Neural cell (in vitro differentiated cells): ENCODE data around the gene COL4A2. TPM values are rescaled to one million over a fixed set of nuclear protein-coding genes. Genes with fewer than 3 reads are reported as not detected.

Experiments
- H2AFZ ChIP-seq: fragments of 200-600, 300-800 bp; sonication (generic), shearing (Covaris generic); 2 replicates; pipeline ENCODE4 v1.6.0; 2014; ENCODE audit warnings: low read depth, mild to moderate bottlenecking, antibody characterized with exemption, low read length, moderate library complexity
- H3F3A ChIP-seq: fragments of 200-600 bp; shearing (Covaris generic); 2 replicates; pipeline ENCODE4 v1.6.1; 2016; ENCODE audit warnings: mild to moderate bottlenecking, moderate library complexity, mixed read lengths, antibody characterized with exemption, low read length; ENCODE audit not compliant: insufficient read depth, poor library complexity, severe bottlenecking
- H3K27ac ChIP-seq: fragments of 200-600, 300-800 bp; sonication (generic), shearing (Covaris generic); 2 replicates; pipeline ENCODE4 v1.5.1; 2014; ENCODE audit warnings: mild to moderate bottlenecking, low read length, moderate library complexity
- H3K27me3 ChIP-seq: fragments of 300-800, 200-600 bp; sonication (generic), shearing (Covaris generic); 2 replicates; pipeline ENCODE4 v1.6.0; 2014; ENCODE audit warnings: mild to moderate bottlenecking, low read depth, low read length, moderate library complexity; ENCODE audit not compliant: insufficient read depth
- H3K36me3 ChIP-seq: fragments of 300-800, 200-600 bp; sonication (generic), shearing (Covaris generic); 2 replicates; pipeline ENCODE4 v1.5.1; 2014; ENCODE audit warnings: mild to moderate bottlenecking, antibody characterized with exemption, low read length, moderate library complexity; ENCODE audit not compliant: insufficient read depth
- H3K4me2 ChIP-seq: fragments of 300-800, 200-600 bp; sonication (generic), shearing (Covaris generic); 2 replicates; pipeline ENCODE4 v1.6.0; 2014; ENCODE audit warnings: mild to moderate bottlenecking, low read length
- H3K4me3 ChIP-seq: fragments of 300-800, 200-600 bp; sonication (generic), shearing (Covaris generic); 2 replicates; pipeline ENCODE4 v1.5.1; 2014; ENCODE audit warnings: mild to moderate bottlenecking, low read length, moderate library complexity
- H3K79me2 ChIP-seq: fragments of 200-600 bp; shearing (Covaris generic); replicated peaks from 2 replicates; pipeline ENCODE4 v1.6.0; 2014; ENCODE audit warnings: mild to moderate bottlenecking, low read length, moderate library complexity; ENCODE audit not compliant: insufficient read depth
- H3K9ac ChIP-seq: fragments of 300-800, 200-600 bp; sonication (generic), shearing (Covaris generic); 2 replicates; pipeline ENCODE4 v1.6.1; 2016; ENCODE audit warnings: mild to moderate bottlenecking, low read length, mixed read lengths
- H3K9me2 ChIP-seq: fragments of 200-600 bp; shearing (Covaris generic); 2 replicates; pipeline ENCODE4 v1.6.1; 2016; ENCODE audit warnings: mild to moderate bottlenecking, low read length, mixed read lengths; ENCODE audit not compliant: insufficient read depth
- H3K9me3 ChIP-seq: fragments of 200-600, 300-800 bp; sonication (generic), shearing (Covaris generic); 2 replicates; pipeline ENCODE4 v1.6.1; 2016; ENCODE audit warnings: mild to moderate bottlenecking, mixed run types, low read length, moderate library complexity, mixed read lengths
- H4K20me1 ChIP-seq: fragments of 200-600 bp; shearing (Covaris generic); 2 replicates; pipeline ENCODE4 v1.6.1; 2016; ENCODE audit warnings: mild to moderate bottlenecking, mixed run types; ENCODE audit not compliant: insufficient read depth
- CTCF ChIP-seq: fragments of 450-650 bp; IDR thresholded peaks from 2 replicates; pipeline ENCODE4 v1.5.1; 2014; ENCODE audit warnings: antibody characterized with exemption, mild to moderate bottlenecking, moderate library complexity; ENCODE audit not compliant: poor library complexity, severe bottlenecking
- EP300 ChIP-seq: fragments of 450-650 bp; conservative IDR thresholded peaks from 2 replicates; pipeline ENCODE4 v1.6.1; 2014; ENCODE audit warnings: antibody characterized with exemption, mild to moderate bottlenecking, moderate library complexity; ENCODE audit not compliant: poor library complexity, severe bottlenecking
- EZH2 ChIP-seq: fragments of 200-600, 300-800 bp; shearing (Covaris generic), sonication (generic); IDR thresholded peaks from 2 replicates; pipeline ENCODE4 v1.6.1; 2014; ENCODE audit warnings: antibody characterized with exemption, low read length, borderline replicate concordance, mild to moderate bottlenecking; ENCODE audit not compliant: insufficient read depth, poor library complexity, severe bottlenecking
- MXI1 ChIP-seq: fragments of 450-650 bp; conservative IDR thresholded peaks from 2 replicates; pipeline ENCODE4 v1.6.1; 2014; ENCODE audit warnings: antibody characterized with exemption, mild to moderate bottlenecking; ENCODE audit not compliant: poor library complexity, severe bottlenecking
- POLR2AphosphoS5 ChIP-seq: IDR thresholded peaks from 2 replicates; pipeline ENCODE4 v1.6.1; 2012
- RAD21 ChIP-seq: fragments of 450-650 bp; conservative IDR thresholded peaks from 2 replicates; pipeline ENCODE4 v1.6.1; 2014; ENCODE audit warnings: antibody characterized with exemption, mild to moderate bottlenecking, moderate library complexity
- REST ChIP-seq: IDR thresholded peaks from 2 replicates; pipeline ENCODE4 v1.6.1; 2012; ENCODE audit warnings: borderline replicate concordance
- SMC3 ChIP-seq: fragments of 450-650 bp; conservative IDR thresholded peaks from 2 replicates; pipeline ENCODE4 v1.6.1; 2014; ENCODE audit warnings: antibody characterized with exemption, mild to moderate bottlenecking, moderate library complexity; ENCODE audit not compliant: poor library complexity
- TAF1 ChIP-seq: IDR thresholded peaks from 2 replicates; pipeline ENCODE4 v1.6.1; 2012; ENCODE audit warnings: low read depth
- polyA plus RNA-seq: library from polyadenylated mRNA; depleted of rRNA; stranded (reverse); fragments of >200 nt; gene quantifications from 2 replicates; pipeline ENCODE4 v1.2.3, GENCODE V29; 2014

The COL4A2 gene
- polyA plus RNA-seq, 1 donor from 2014 or later, result 30.8 TPM

- Histone ChIP-seq H2AFZ (no peak overlapping the region), H3K9me2 (no peaks in the 10 kb centered on the region), H4K20me1 (no peaks in the 10 kb centered on the region), H3K27ac (no peak overlapping the region), H3K9ac (no peak overlapping the region), H3K9me3 (no peaks in the 10 kb centered on the region), H3K4me3 (no peak overlapping the region), H3K36me3 (no peaks in the 10 kb centered on the region), H3F3A (no peaks in the 10 kb centered on the region), H3K79me2 (no peaks in the 10 kb centered on the region), H3K4me2 (no peak overlapping the region), H3K27me3 (peaks cover 16% of the 10 kb centered on the region)
- TF ChIP-seq EZH2, result no peak
- TF ChIP-seq CTCF, result no peak
- no peak for TF ChIP-seq TAF1
- TF ChIP-seq POLR2AphosphoS5, result no peak
- no peak for TF ChIP-seq EP300
- no peak for TF ChIP-seq RAD21
- TF ChIP-seq MXI1, result no peak
- no peak for TF ChIP-seq REST
- no peak for TF ChIP-seq SMC3
Measured at GRCh38 chr13:110555601-110556223, 248.6 kb downstream of the COL4A2 start.

GRCh38 chr13:110556224-110556606 lies 249.1 kb downstream of the COL4A2 start:
- no peaks in the 10 kb centered on the region for H3K79me2 ChIP-seq

More at GRCh38 chr13:110556224-110556606, 249.1 kb downstream of the COL4A2 start:
- H3F3A ChIP-seq, result no peaks in the 10 kb centered on the region
- H4K20me1 ChIP-seq, result no peaks in the 10 kb centered on the region
- H3K27me3 ChIP-seq, result peaks cover 21% of the 10 kb centered on the region
- H3K9ac ChIP-seq, result no peak overlapping the region
- no peak overlapping the region for H3K4me2 ChIP-seq
- H3K9me3 ChIP-seq, result no peaks in the 10 kb centered on the region
- no peaks in the 10 kb centered on the region for H3K36me3 ChIP-seq
- H2AFZ ChIP-seq, result no peak overlapping the region
- no peaks in the 10 kb centered on the region for H3K9me2 ChIP-seq
- no peak overlapping the region for H3K4me3 ChIP-seq
- TF ChIP-seq REST (no peak), EP300 (no peak), TAF1 (no peak), RAD21 (no peak), SMC3 (no peak), MXI1 (no peak), POLR2AphosphoS5 (no peak), EZH2 (no peak), CTCF (no peak)
- no peak overlapping the region for H3K27ac ChIP-seq
